ENCODE measurements around the gene TMEM178B.

Gene TMEM178B

GRCh38 chr7:141234335-141235105 lies 160.7 kb downstream of the TMEM178B start:
- TF ChIP-seq TAF1 (IDR thresholded peaks at IDR 0.05; ENCODE audit: borderline replicate concordance, insufficient read depth, low read length), result no peak
- TF ChIP-seq REST (IDR thresholded peaks at IDR 0.05; ENCODE audit: insufficient read depth in 1 of 2, low read depth in 2 of 2, low read length in 2 of 2), result no peak
- no peak for TF ChIP-seq SIN3A (IDR thresholded peaks at IDR 0.05; ENCODE audit: borderline replicate concordance, insufficient read depth, low read length)
- TF ChIP-seq FOXP2 (optimal IDR thresholded peaks at IDR 0.05; ENCODE audit: borderline replicate concordance, extremely low read depth, extremely low read length, insufficient read depth), result no peak
- TF ChIP-seq POLR2AphosphoS5 (IDR thresholded peaks at IDR 0.05; ENCODE audit: low read depth, low read length), result no peak

GRCh38 chr7:141235656-141236055 lies 161.8 kb downstream of the TMEM178B start:
- no peak for TF ChIP-seq FOXP2 (optimal IDR thresholded peaks at IDR 0.05; ENCODE audit: borderline replicate concordance, extremely low read depth, extremely low read length, insufficient read depth)
- TF ChIP-seq SIN3A (IDR thresholded peaks at IDR 0.05; ENCODE audit: borderline replicate concordance, insufficient read depth, low read length), result no peak
- no peak for TF ChIP-seq POLR2AphosphoS5 (IDR thresholded peaks at IDR 0.05; ENCODE audit: low read depth, low read length)
- TF ChIP-seq TAF1 (IDR thresholded peaks at IDR 0.05; ENCODE audit: borderline replicate concordance, insufficient read depth, low read length), result no peak
- no peak for TF ChIP-seq REST (IDR thresholded peaks at IDR 0.05; ENCODE audit: insufficient read depth in 1 of 2, low read depth in 2 of 2, low read length in 2 of 2)

GRCh38 chr7:141238596-141239243 lies 164.9 kb downstream of the TMEM178B start:
- TF ChIP-seq TAF1 (IDR thresholded peaks at IDR 0.05; ENCODE audit: borderline replicate concordance, insufficient read depth, low read length), result no peak
- no peak for TF ChIP-seq POLR2AphosphoS5 (IDR thresholded peaks at IDR 0.05; ENCODE audit: low read depth, low read length)
- TF ChIP-seq SIN3A (IDR thresholded peaks at IDR 0.05; ENCODE audit: borderline replicate concordance, insufficient read depth, low read length), result no peak
- no peak for TF ChIP-seq REST (IDR thresholded peaks at IDR 0.05; ENCODE audit: insufficient read depth in 1 of 2, low read depth in 2 of 2, low read length in 2 of 2)
- no peak for TF ChIP-seq FOXP2 (optimal IDR thresholded peaks at IDR 0.05; ENCODE audit: borderline replicate concordance, extremely low read depth, extremely low read length, insufficient read depth)

GRCh38 chr7:141239661-141240060 lies 165.8 kb downstream of the TMEM178B start:
- TF ChIP-seq POLR2AphosphoS5 (IDR thresholded peaks at IDR 0.05; ENCODE audit: low read depth, low read length) (no peak), FOXP2 (optimal IDR thresholded peaks at IDR 0.05; ENCODE audit: borderline replicate concordance, extremely low read depth, extremely low read length, insufficient read depth) (no peak), REST (IDR thresholded peaks at IDR 0.05; ENCODE audit: insufficient read depth in 1 of 2, low read depth in 2 of 2, low read length in 2 of 2) (no peak)

Data from PFSK-1 (cell line).